OCI-LY7 (cell line): Measurements from ENCODE around the gene PRKG1.

Experiments used
- CTCF ChIP-seq: fragments of 200-600 bp; sonication (generic); conservative IDR thresholded peaks from 2 replicates; pipeline ENCODE4 v1.5.1; 2014; ENCODE audit warnings: mild to moderate bottlenecking, antibody characterized with exemption, low read length, moderate library complexity, mixed read lengths
- EZH2phosphoT487 ChIP-seq: fragments of 200-600 bp; sonication (generic); IDR thresholded peaks from 2 replicates; pipeline ENCODE4 v1.6.1; 2018; ENCODE audit warnings: low read depth, borderline replicate concordance, mild to moderate bottlenecking, mixed run types, antibody characterized with exemption, low read length, moderate library complexity, mixed read lengths

GRCh38 chr10:51972733-51973346 lies 898.6 kb downstream of the PRKG1 start:
- TF ChIP-seq CTCF (no peak), EZH2phosphoT487 (no peak)
